GM12875 (cell line): ENCODE measurements around the gene OLFML2B.

Experiments used
- H3K4me3 ChIP-seq: one replicate; pipeline ENCODE4 v1.5.1; 2011; ENCODE audit warnings: low read depth, low read length, control low read depth
- TF ChIP-seq, protein P1 (sequence below): IDR thresholded peaks from 2 replicates; pipeline ENCODE4 v1.5.1; 2011; ENCODE audit warnings: low read depth, mild to moderate bottlenecking, control low read depth, inconsistent platforms, low read length, moderate library complexity, borderline replicate concordance; ENCODE audit not compliant: insufficient read depth

Gene OLFML2B

DNA sequence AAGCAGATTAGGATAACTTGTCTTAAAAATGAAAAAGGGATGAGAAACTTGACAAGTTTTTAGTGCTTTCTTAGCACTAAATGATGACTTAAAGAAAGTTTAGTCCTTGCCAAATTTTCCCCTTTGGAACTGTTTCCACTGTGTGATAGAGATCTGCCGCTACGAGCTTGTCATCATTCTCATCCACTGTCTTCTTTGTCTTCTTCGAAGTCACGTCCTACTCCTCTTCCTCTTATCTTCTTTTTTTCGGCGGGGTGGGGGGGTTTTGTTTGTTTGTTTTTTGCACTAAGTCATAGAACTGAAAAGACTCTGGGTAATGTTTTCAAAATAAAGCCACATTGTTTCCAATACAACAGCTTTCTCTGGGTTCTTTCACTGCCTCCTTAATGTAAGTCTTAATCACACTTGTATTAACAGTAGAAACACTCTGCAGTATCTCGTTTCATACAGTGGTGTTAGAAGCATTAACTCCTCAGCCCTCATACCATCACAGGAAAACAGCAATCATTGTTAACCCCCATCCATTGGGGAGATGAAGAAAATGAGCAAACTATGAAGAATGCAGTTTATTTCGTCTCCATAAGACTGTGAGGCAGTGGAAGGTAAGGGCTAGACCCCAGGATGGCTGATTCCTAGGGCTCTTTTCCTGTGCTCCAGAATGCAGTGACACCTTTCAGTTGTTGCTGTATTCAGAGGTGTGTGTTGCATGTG lies 81.8 kb downstream of the OLFML2B start:
- TF ChIP-seq, protein P1, sequence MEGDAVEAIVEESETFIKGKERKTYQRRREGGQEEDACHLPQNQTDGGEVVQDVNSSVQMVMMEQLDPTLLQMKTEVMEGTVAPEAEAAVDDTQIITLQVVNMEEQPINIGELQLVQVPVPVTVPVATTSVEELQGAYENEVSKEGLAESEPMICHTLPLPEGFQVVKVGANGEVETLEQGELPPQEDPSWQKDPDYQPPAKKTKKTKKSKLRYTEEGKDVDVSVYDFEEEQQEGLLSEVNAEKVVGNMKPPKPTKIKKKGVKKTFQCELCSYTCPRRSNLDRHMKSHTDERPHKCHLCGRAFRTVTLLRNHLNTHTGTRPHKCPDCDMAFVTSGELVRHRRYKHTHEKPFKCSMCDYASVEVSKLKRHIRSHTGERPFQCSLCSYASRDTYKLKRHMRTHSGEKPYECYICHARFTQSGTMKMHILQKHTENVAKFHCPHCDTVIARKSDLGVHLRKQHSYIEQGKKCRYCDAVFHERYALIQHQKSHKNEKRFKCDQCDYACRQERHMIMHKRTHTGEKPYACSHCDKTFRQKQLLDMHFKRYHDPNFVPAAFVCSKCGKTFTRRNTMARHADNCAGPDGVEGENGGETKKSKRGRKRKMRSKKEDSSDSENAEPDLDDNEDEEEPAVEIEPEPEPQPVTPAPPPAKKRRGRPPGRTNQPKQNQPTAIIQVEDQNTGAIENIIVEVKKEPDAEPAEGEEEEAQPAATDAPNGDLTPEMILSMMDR = no peak

DNA sequence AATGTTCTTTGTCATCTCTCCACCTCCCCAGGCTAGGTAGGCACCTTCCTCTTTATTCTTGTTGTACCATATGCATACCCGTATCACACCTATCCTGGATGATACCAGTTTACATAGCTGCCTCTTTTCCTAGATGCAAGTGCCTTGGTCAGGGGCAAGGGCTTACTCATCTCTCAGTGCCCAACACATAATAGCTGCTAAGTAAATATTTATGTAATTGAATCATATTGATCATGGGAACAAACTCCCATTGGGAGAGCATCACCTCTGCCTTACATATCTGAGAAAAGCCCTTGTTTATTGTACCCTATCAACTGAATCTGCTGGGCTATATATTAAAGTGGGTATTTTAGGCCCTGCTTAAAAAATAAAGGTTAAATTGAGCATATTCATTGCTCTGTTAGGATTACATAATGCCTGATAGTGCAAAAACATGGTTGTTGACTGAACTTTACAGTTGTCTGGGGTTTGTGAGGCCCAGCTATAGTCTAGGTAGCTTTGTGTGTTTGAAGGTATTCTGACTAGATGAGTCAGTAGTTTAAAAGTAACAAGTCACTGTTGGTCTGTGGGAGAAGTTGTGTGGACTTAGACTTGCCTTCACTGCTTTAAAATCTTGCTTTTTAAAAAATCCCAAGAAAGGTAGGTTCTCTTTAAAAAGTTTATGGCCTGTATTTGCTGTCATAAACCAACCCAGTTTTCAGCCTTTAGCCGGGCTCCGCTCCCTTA lies 82.6 kb downstream of the OLFML2B start:
- TF ChIP-seq, protein P1 = no peak
- H3K4me3 ChIP-seq = no peak overlapping the region

More for the DNA sequence above, 81.8 kb downstream of the OLFML2B start:
- no peak overlapping the region for H3K4me3 ChIP-seq

DNA sequence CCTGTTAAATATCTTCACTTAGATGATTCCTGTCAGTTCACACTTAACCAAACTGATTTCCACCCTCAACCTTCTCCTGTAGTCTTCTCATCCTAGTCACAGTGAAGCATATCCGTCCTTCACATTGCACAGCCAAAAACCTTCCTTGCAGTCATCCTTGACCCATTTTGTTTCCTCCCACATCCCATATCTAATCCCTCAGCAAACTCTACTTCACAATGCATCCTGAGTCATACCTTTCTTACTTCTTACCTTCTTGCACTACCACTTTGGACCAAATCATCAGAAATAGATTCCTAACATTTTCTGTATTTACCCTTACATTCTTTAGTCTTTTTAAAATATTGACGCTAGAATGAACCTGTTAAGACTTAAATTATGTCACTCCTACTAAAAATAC lies 86.9 kb downstream of the OLFML2B start:
- TF ChIP-seq, protein P1 = no peak
- H3K4me3 ChIP-seq = no peak overlapping the region

DNA sequence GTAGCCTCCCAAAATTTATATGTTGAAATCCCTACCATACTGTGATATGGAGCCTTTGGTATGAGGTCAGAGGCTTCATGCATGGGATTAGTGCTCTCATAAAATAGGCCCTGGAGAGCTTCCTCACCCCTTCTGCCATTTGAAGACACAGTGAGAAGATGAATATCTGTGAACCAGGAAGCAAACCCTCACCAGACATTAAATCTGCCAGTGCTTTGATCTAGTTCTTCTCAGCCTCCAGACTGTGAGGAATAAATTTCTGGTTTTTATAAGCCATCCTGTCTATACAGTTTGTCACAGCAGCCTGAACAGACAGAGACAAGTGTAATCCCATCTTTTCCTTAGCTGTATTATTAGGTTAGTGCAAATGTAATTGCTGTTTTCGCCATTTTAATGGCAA lies 88.4 kb downstream of the OLFML2B start:
- TF ChIP-seq, protein P1 = no peak
- H3K4me3 ChIP-seq = no peak overlapping the region

DNA sequence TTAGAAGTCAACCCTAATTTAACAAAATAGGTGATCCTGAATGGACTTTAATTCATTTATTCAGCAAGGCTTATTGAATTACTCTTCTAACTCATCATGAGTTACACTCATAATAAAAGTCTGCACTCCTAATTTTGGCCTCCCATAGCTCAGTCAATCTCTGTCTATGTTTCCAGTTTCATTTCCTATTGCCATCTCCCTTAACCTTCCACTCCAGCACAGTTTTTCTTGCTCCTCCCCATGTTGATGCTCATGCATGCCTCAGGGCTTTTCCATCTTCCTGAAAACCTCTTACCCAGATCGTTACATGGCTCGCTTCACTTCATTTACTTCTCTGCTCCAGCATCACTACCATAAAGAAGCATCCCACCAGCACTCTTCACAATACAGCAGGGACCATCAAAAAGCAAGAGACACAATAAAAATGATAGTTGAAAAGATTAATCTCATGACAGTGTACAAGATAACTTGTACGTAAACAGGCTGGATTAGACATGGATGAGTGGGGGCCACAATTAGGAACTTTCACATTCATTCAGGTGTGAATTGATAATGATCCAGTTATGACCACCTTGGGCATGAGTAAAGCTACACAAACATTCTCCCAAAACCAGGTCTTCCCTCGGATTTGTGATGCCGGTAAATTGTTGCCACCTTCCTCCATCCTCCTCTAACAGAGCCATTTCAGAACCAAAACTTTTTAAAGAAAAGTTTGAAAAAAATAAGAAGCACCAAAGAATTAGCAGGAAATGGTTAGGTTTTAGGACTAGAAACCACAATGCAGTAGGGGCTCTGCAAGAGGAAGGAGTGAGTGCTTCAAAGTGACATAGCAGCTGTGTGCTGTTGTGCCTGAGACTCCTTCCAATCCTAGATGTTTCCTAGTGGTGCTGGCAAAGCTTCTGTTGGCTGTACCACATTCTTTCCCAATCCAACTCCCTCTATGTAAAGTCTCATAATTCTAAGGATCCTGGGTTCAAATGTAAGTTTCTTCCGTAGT lies 89.8 kb downstream of the OLFML2B start:
- H3K4me3 ChIP-seq = no peak overlapping the region
- TF ChIP-seq, protein P1 = no peak
